IMR-90 (cell line): ENCODE measurements around the gene MYH9. TPM values are rescaled to one million over a fixed set of nuclear protein-coding genes. Genes with fewer than 3 reads are reported as not detected.

Experiments used
- ATAC-seq: fragments of 200-7000 bp; cut with Tn5 transposase; 2 replicates; pipeline ENCODE4 v1.9.1; 2020; ENCODE audit warnings: low read depth, mild to moderate bottlenecking, moderate library complexity
- BruUV-seq: library from RNA; stranded (reverse); fragments of 400-500 nt; replicated peaks from 2 replicates; lab custom pipeline; 2021; lab: Mats Ljungman, UMichigan
- CTCF ChIA-PET: fragments of 300-600 bp; formaldehyde crosslinking; extraction: SDS; loops from one replicate; lab custom pipeline; 2021; ENCODE audit warnings: antibody characterized with exemption; lab: Yijun Ruan, JAX
- POLR2A ChIA-PET: fragments of 300-600 bp; sonication (Branson Sonifier 250); formaldehyde crosslinking; loops from one replicate; lab custom pipeline; 2022; ENCODE audit warnings: antibody characterized with exemption; ENCODE audit not compliant: unreplicated experiment; lab: Charles Lee
- DNase-seq: peaks from one replicate; pipeline ENCODE4 v3.0.0; 2013
- H2AFZ ChIP-seq: replicated peaks from 2 replicates; pipeline ENCODE3; 2013; ENCODE audit warnings: low read length, mild to moderate bottlenecking; ENCODE audit not compliant: poor library complexity
- H2AK5ac ChIP-seq: 2 replicates; pipeline ENCODE4 v1.6.1; 2013; ENCODE audit warnings: low read depth, low read length, inconsistent platforms
- H2AK9ac ChIP-seq: replicated peaks from 2 replicates; pipeline ENCODE3; 2013; ENCODE audit warnings: mild to moderate bottlenecking, low read depth, low read length, moderate library complexity; ENCODE audit not compliant: poor library complexity
- H2BK120ac ChIP-seq: 2 replicates; pipeline ENCODE4 v1.6.1; 2013; ENCODE audit warnings: low read depth, low read length, inconsistent platforms
- H2BK15ac ChIP-seq: 3 replicates; pipeline ENCODE4 v1.6.1; 2013; ENCODE audit warnings: low read depth, low read length, inconsistent platforms
- H2BK20ac ChIP-seq: 2 replicates; pipeline ENCODE4 v1.6.1; 2013; ENCODE audit warnings: low read depth, mild to moderate bottlenecking, inconsistent platforms, low read length, moderate library complexity
- H2BK5ac ChIP-seq: 2 replicates; pipeline ENCODE4 v1.6.1; 2013; ENCODE audit warnings: mild to moderate bottlenecking, low read depth, low read length, inconsistent platforms; ENCODE audit not compliant: poor library complexity, severe bottlenecking
- H3K14ac ChIP-seq: replicated peaks from 2 replicates; pipeline ENCODE4 v1.6.1; 2013; ENCODE audit warnings: low read depth, low read length, inconsistent platforms
- H3K18ac ChIP-seq: 2 replicates; pipeline ENCODE4 v1.6.1; 2013; ENCODE audit warnings: low read depth, low read length, control low read depth
- H3K23ac ChIP-seq: 2 replicates; pipeline ENCODE4 v1.6.1; 2013; ENCODE audit warnings: low read depth, low read length, inconsistent platforms
- H3K27ac ChIP-seq: 2 replicates; pipeline ENCODE4 v1.5.1; 2013; ENCODE audit warnings: mild to moderate bottlenecking, control low read depth, low read length; ENCODE audit not compliant: insufficient read depth
- H3K27me3 ChIP-seq: 2 replicates; pipeline ENCODE4 v1.6.1; 2013; ENCODE audit warnings: low read length; ENCODE audit not compliant: control insufficient read depth, insufficient read depth
- H3K36me3 ChIP-seq: 2 replicates; pipeline ENCODE4 v1.6.1; 2013; ENCODE audit warnings: low read length, mixed read lengths; ENCODE audit not compliant: control insufficient read depth, insufficient read depth
- H3K4ac ChIP-seq: 2 replicates; pipeline ENCODE4 v1.6.1; 2013; ENCODE audit warnings: low read depth, low read length, inconsistent platforms
- H3K4me1 ChIP-seq: 2 replicates; pipeline ENCODE4 v1.6.1; 2013; ENCODE audit warnings: low read length, mixed read lengths; ENCODE audit not compliant: control insufficient read depth, insufficient read depth
- H3K4me2 ChIP-seq: 2 replicates; pipeline ENCODE4 v1.6.1; 2013; ENCODE audit warnings: low read depth, mild to moderate bottlenecking, control low read depth, low read length, moderate library complexity
- H3K4me3 ChIP-seq: 2 replicates; pipeline ENCODE4 v1.5.1; 2013; ENCODE audit warnings: low read depth, mild to moderate bottlenecking, control low read depth, low read length, moderate library complexity; ENCODE audit not compliant: insufficient read depth
- H3K56ac ChIP-seq: 2 replicates; pipeline ENCODE4 v1.6.1; 2013; ENCODE audit warnings: low read length, inconsistent platforms; ENCODE audit not compliant: insufficient read depth; ENCODE audit errors: extremely low read depth
- H3K79me1 ChIP-seq, 2 experiments: 2 replicates each; pipeline ENCODE4 v1.6.1; 2013; ENCODE audit warnings: low read length in 2 of 2, inconsistent platforms in 1 of 2, low read depth in 1 of 2
- H3K9ac ChIP-seq: 2 replicates; pipeline ENCODE4 v1.6.1; 2013; ENCODE audit warnings: low read depth, low read length, control low read depth
- H3K9me1 ChIP-seq: 2 replicates; pipeline ENCODE4 v1.6.1; 2013; ENCODE audit warnings: low read length, inconsistent platforms; ENCODE audit not compliant: insufficient read depth
- H3K9me3 ChIP-seq: 2 replicates; pipeline ENCODE4 v1.6.1; 2013; ENCODE audit warnings: low read length; ENCODE audit not compliant: control insufficient read depth, insufficient read depth
- H4K20me1 ChIP-seq: 2 replicates; pipeline ENCODE4 v1.6.1; 2013; ENCODE audit warnings: low read length, inconsistent platforms; ENCODE audit not compliant: insufficient read depth
- H4K5ac ChIP-seq: 2 replicates; pipeline ENCODE4 v1.6.1; 2013; ENCODE audit warnings: mild to moderate bottlenecking, low read depth, low read length, control low read depth
- H4K8ac ChIP-seq, 2 experiments: 2 replicates each; pipeline ENCODE4 v1.6.1; 2013; ENCODE audit warnings: low read depth in 2 of 2, low read length in 2 of 2, control low read depth in 1 of 2, inconsistent platforms in 1 of 2
- H4K91ac ChIP-seq: 2 replicates; pipeline ENCODE4 v1.6.1; 2013; ENCODE audit warnings: low read depth, low read length, inconsistent platforms; ENCODE audit not compliant: insufficient read depth
- BHLHE40 ChIP-seq: fragments of 150-350 bp; IDR thresholded peaks from 2 replicates; pipeline ENCODE4 v1.6.1; 2016; ENCODE audit warnings: mild to moderate bottlenecking, low read depth, low read length
- ELK1 ChIP-seq: fragments of 150-350 bp; IDR thresholded peaks from 2 replicates; pipeline ENCODE4 v1.6.1; 2016; ENCODE audit warnings: low read depth, mild to moderate bottlenecking, low read length, moderate library complexity, borderline replicate concordance
- FOS ChIP-seq: fragments of 150-350 bp; IDR thresholded peaks from 2 replicates; pipeline ENCODE4 v1.6.1; 2016; ENCODE audit warnings: low read depth, low read length
- NFE2L2 ChIP-seq: fragments of 150-350 bp; IDR thresholded peaks from 2 replicates; pipeline ENCODE4 v1.6.1; 2016; ENCODE audit warnings: low read depth, mild to moderate bottlenecking, low read length
- POLR2A ChIP-seq: IDR thresholded peaks from 2 replicates; pipeline ENCODE4 v1.6.1; 2012; ENCODE audit warnings: mild to moderate bottlenecking, low read depth, low read length
- RCOR1 ChIP-seq: IDR thresholded peaks from 2 replicates; pipeline ENCODE4 v1.6.1; 2012; ENCODE audit warnings: mild to moderate bottlenecking, low read length, improper control_type of control experiment; ENCODE audit not compliant: insufficient replicate concordance
- RFX5 ChIP-seq: IDR thresholded peaks from 2 replicates; pipeline ENCODE4 v1.8.0; 2012; ENCODE audit warnings: low read depth, mild to moderate bottlenecking, low read length, moderate library complexity
- USF2 ChIP-seq: fragments of 150-350 bp; IDR thresholded peaks from 2 replicates; pipeline ENCODE4 v1.6.1; 2017; ENCODE audit warnings: mild to moderate bottlenecking, antibody characterized with exemption, low read length, low read depth
- WGBS, 2 experiments: methylation state at CpG; one replicate each; pipeline versions ENCODE4 v1.1.5 to v1.1.7; 2013; ENCODE audit warnings: missing lambda C conversion rate in 2 of 2; ENCODE audit not compliant: insufficient read length in 1 of 2; ENCODE audit errors: extremely low coverage in 2 of 2; 5-methylcytosine and 5-hydroxymethylcytosine counted together
- dilution Hi-C: fragments of 300-500 bp; cut with HindIII; formaldehyde crosslinking; loops from one replicate; pipeline ENCODE4 v1.14.3; 2018; ENCODE audit warnings: low sequenced_read_pairs; ENCODE audit not compliant: unreplicated experiment
- in situ Hi-C: fragments of 300-500 bp; cut with MboI; formaldehyde crosslinking; loops from 3 replicates; pipeline ENCODE4 v1.14.3; 2019; ENCODE audit warnings: low sequenced_read_pairs, inconsistent platforms, mixed read lengths
- intact Hi-C: fragments of 100-400 bp; cut with micrococcal nuclease; formaldehyde crosslinking; loops from 2 replicates; pipeline ENCODE4 v1.10.0; 2022
- polyA plus RNA-seq, 3 experiments: library from polyadenylated mRNA; depleted of rRNA; stranded (reverse); fragments of >200 nt; gene quantifications; 2 replicates each; pipeline ENCODE4 v1.2.3, GENCODE V29; 2012; ENCODE audit warnings: low replicate concordance in 1 of 3
- total RNA-seq: library from RNA; depleted of rRNA; stranded (reverse); fragments of >200 nt; gene quantifications from 2 replicates; pipeline ENCODE4 v1.2.3, GENCODE V29; 2012

Gene MYH9
- total and polyA plus RNA-seq, 2 of the 4 experiments (the other 2 are of a cell fraction) = 475 to 554 TPM

- H3K9ac ChIP-seq = no peak overlapping the region
- no peak overlapping the region for H2BK5ac ChIP-seq
- H2AFZ ChIP-seq = no peak overlapping the region
- H3K79me1 ChIP-seq = peaks cover 0 to 11% of the 10 kb centered on the region in 2 experiments; a peak in 2 of 4 replicates
- no peaks in the 10 kb centered on the region for H3K9me3 ChIP-seq
- no TSS peak for BruUV-seq
- no peak overlapping the region for H3K27ac ChIP-seq
- H2BK15ac ChIP-seq = peak overlapping the region; percentile 42; the same call in 2 of the 3 replicates
- peak overlapping the region; percentile 85; the same call in 1 of the 2 replicates for H2AK5ac ChIP-seq
- no peaks in the 10 kb centered on the region for H3K27me3 ChIP-seq
- H3K36me3 ChIP-seq = no peaks in the 10 kb centered on the region
- H4K8ac ChIP-seq = peak overlapping the region in 1 of 2 experiments; percentile 72; a peak in 1 of 4 replicates
- DNase-seq (no peak), ATAC-seq (no peak)
- in situ Hi-C loops = no loop called here
- no peaks in the 10 kb centered on the region for H4K20me1 ChIP-seq
- peak overlapping the region; percentile 54; the same call in 1 of the 2 replicates for H2BK120ac ChIP-seq
- H2AK9ac ChIP-seq = no peak overlapping the region
- peak overlapping the region; percentile 0; the same call in 1 of the 2 replicates for H3K18ac ChIP-seq
- peak overlapping the region; percentile 73; the same call in 1 of the 2 replicates for H2BK20ac ChIP-seq
- H3K23ac ChIP-seq = no peak overlapping the region
- peak overlapping the region; percentile 10; the same call in 1 of the 2 replicates for H4K91ac ChIP-seq
- ChIA-PET POLR2A (interaction anchor here (0.6 kb wide), 1 partner anchor 1091 kb away, joined by 5 read pairs; no protein-coding TSS in a partner anchor), CTCF (no interaction called here)
- H4K5ac ChIP-seq = no peak overlapping the region; the same call in 1 of the 2 replicates
- 0 out of 2 replicates have a peak overlapping the region, but pooled peaks have one; percentile 53 for H3K14ac ChIP-seq
- no peak overlapping the region for H3K4me3 ChIP-seq
- dilution Hi-C loops = no loop called here
- intact Hi-C loops = no loop called here
- H3K4me1 ChIP-seq = peaks cover 23% of the 10 kb centered on the region
- H3K9me1 ChIP-seq = peaks cover 13% of the 10 kb centered on the region
- peak overlapping the region; percentile 66 for H3K4ac ChIP-seq
- WGBS, 2 experiments = 100% methylated on average over 2 of the region's 5 CpGs; no CpG with 5 or more reads in 1 of the 2 experiments
- H3K4me2 ChIP-seq = no peak overlapping the region
- TF ChIP-seq RFX5 (no peak), NFE2L2 (no peak), POLR2A (no peak), RCOR1 (no peak), ELK1 (no peak), BHLHE40 (no peak), USF2 (no peak), FOS (no peak)
- no peak overlapping the region for H3K56ac ChIP-seq
These were observed 37.3 kb upstream of the MYH9 start for GRCh38 chr22:36424901-36425579.
